CD14-positive monocyte (primary cell): ENCODE data around the gene RYR3. TPM values are rescaled to one million over a fixed set of nuclear protein-coding genes. Genes with fewer than 3 reads are reported as not detected.

Experiments used
- DNase-seq, 3 donors: peaks; one replicate each; pipeline ENCODE4 v3.0.0-alpha.2; 2011 to 2022
- H2AFZ ChIP-seq: 2 replicates; pipeline ENCODE4 v1.6.0; 2012; ENCODE audit warnings: mild to moderate bottlenecking, low read depth, low read length, inconsistent platforms; ENCODE audit not compliant: insufficient read depth, poor library complexity, severe bottlenecking
- H3K27ac ChIP-seq, 2 donors: 1 replicate in 1 of 2; 2 replicates in 1 of 2; pipeline ENCODE4 v1.5.1; 2012 to 2013; ENCODE audit warnings: low read length in 2 of 2, control low read depth in 1 of 2, inconsistent platforms in 1 of 2, low read depth in 1 of 2, mild to moderate bottlenecking in 1 of 2
- H3K27me3 ChIP-seq, 2 donors: one replicate each; pipeline versions ENCODE4 v1.6.0 to v1.6.1; 2011 to 2013; ENCODE audit warnings: low read length in 2 of 2; ENCODE audit not compliant: control insufficient read depth in 2 of 2, insufficient read depth in 2 of 2
- H3K36me3 ChIP-seq, 2 donors: replicated peaks in 1 of 2; 1 replicate in 1 of 2; 2 replicates in 1 of 2; pipeline versions ENCODE4 v1.5.1 to v1.6.1; 2012 to 2013; ENCODE audit warnings: low read length in 2 of 2, control low read depth in 1 of 2, inconsistent platforms in 1 of 2, mild to moderate bottlenecking in 1 of 2; ENCODE audit not compliant: insufficient read depth in 2 of 2, control insufficient read depth in 1 of 2
- H3K4me1 ChIP-seq, 2 donors: 1 replicate in 1 of 2; 2 replicates in 1 of 2; pipeline versions ENCODE4 v1.5.1 to v1.6.1; 2012 to 2013; ENCODE audit warnings: low read length in 2 of 2, control low read depth in 1 of 2, inconsistent platforms in 1 of 2, mild to moderate bottlenecking in 1 of 2, moderate library complexity in 1 of 2; ENCODE audit not compliant: insufficient read depth in 2 of 2, control insufficient read depth in 1 of 2
- H3K4me2 ChIP-seq: replicated peaks from 2 replicates; pipeline ENCODE3; 2012; ENCODE audit warnings: low read length, moderate library complexity, mild to moderate bottlenecking; ENCODE audit not compliant: poor library complexity, severe bottlenecking; ENCODE audit errors: extremely low read depth
- H3K4me3 ChIP-seq, 3 experiments: fragments of 200-600 bp in 1 of 3; sonication (generic) in 1 of 3; replicated peaks in 1 of 3; 1 replicate in 2 of 3; 2 replicates in 1 of 3; pipeline ENCODE4 v1.5.1; 2011 to 2013; ENCODE audit warnings: low read length in 3 of 3, mild to moderate bottlenecking in 3 of 3, control low read depth in 2 of 3, low read depth in 2 of 3, inconsistent platforms in 1 of 3, moderate library complexity in 1 of 3
- H3K79me2 ChIP-seq: 2 replicates; pipeline ENCODE4 v1.6.0; 2012; ENCODE audit warnings: mild to moderate bottlenecking, control low read depth, inconsistent platforms, low read length, moderate library complexity; ENCODE audit not compliant: insufficient read depth
- H3K9ac ChIP-seq: 2 replicates; pipeline ENCODE4 v1.6.0; 2017; ENCODE audit warnings: low read length, mild to moderate bottlenecking; ENCODE audit not compliant: insufficient read depth, poor library complexity, severe bottlenecking
- H3K9me3 ChIP-seq, 2 donors: replicated peaks in 1 of 2; 1 replicate in 1 of 2; 2 replicates in 1 of 2; pipeline versions ENCODE4 v1.5.1 to v1.6.1; 2012 to 2013; ENCODE audit warnings: low read length in 2 of 2, control low read depth in 1 of 2; ENCODE audit not compliant: control insufficient read depth in 1 of 2, insufficient read depth in 1 of 2
- H4K20me1 ChIP-seq: 2 replicates; pipeline ENCODE4 v1.6.0; 2012; ENCODE audit warnings: mild to moderate bottlenecking, low read length, control low read depth, moderate library complexity; ENCODE audit not compliant: insufficient read depth
- H3K27ac Mint-ChIP-seq, 7 donors: one replicate each; pipeline ENCODE4 v1.8.0; 2020; ENCODE audit warnings: mild to moderate bottlenecking in 7 of 7, mixed read lengths in 7 of 7, moderate library complexity in 6 of 7, inconsistent platforms in 2 of 7
- H3K27me3 Mint-ChIP-seq, 3 donors: one replicate each; pipeline ENCODE4 v1.8.0; 2021 to 2022; ENCODE audit warnings: low read depth in 3 of 3, mild to moderate bottlenecking in 3 of 3, mixed read lengths in 3 of 3, moderate library complexity in 3 of 3, inconsistent platforms in 1 of 3
- H3K36me3 Mint-ChIP-seq, 2 donors: one replicate each; pipeline ENCODE4 v1.8.0; 2020; ENCODE audit warnings: mixed read lengths in 2 of 2, inconsistent platforms in 1 of 2, mild to moderate bottlenecking in 1 of 2
- H3K4me1 Mint-ChIP-seq: one replicate; pipeline ENCODE4 v1.8.0; 2020; ENCODE audit warnings: mild to moderate bottlenecking, mixed read lengths
- H3K4me3 Mint-ChIP-seq, 2 donors: one replicate each; pipeline ENCODE4 v1.8.0; 2020; ENCODE audit warnings: mild to moderate bottlenecking in 2 of 2, mixed read lengths in 2 of 2, moderate library complexity in 1 of 2
- H3K9me3 Mint-ChIP-seq, 7 donors: one replicate each; pipeline ENCODE4 v1.8.0; 2020 to 2022; ENCODE audit warnings: mixed read lengths in 7 of 7, mild to moderate bottlenecking in 6 of 7, moderate library complexity in 6 of 7, inconsistent platforms in 2 of 7
- WGBS: methylation state at CpG from one replicate; pipeline ENCODE4 v1.1.5; 2013; ENCODE audit warnings: missing lambda C conversion rate; ENCODE audit not compliant: insufficient coverage; 5-methylcytosine and 5-hydroxymethylcytosine counted together
- intact Hi-C, 2 donors: fragments of 100-400 bp; cut with micrococcal nuclease; formaldehyde crosslinking; loops; one replicate each; pipeline versions ENCODE4 v1.15.0 to v1.15.1; 2023
- polyA plus RNA-seq, 3 donors: library from polyadenylated mRNA; depleted of rRNA in 1 of 3; unstranded in 2 of 3; stranded (reverse) in 1 of 3; fragments of 300-500 nt in 2 of 3; fragments of >200 nt in 1 of 3; fragmentation: Illumina TruSeq in 2 of 3; gene quantifications; 1 replicate in 2 of 3; 2 replicates in 1 of 3; pipeline ENCODE4 v1.2.3, GENCODE V29; 2012 to 2021
- TF ChIP-seq, protein P1 (sequence below): fragments of 200-600 bp; IDR thresholded peaks from one replicate; pipeline ENCODE4 v1.8.0; 2022; ENCODE audit warnings: antibody characterized with exemption, mild to moderate bottlenecking

Gene RYR3
- polyA plus RNA-seq, 3 donors = not detected

DNA sequence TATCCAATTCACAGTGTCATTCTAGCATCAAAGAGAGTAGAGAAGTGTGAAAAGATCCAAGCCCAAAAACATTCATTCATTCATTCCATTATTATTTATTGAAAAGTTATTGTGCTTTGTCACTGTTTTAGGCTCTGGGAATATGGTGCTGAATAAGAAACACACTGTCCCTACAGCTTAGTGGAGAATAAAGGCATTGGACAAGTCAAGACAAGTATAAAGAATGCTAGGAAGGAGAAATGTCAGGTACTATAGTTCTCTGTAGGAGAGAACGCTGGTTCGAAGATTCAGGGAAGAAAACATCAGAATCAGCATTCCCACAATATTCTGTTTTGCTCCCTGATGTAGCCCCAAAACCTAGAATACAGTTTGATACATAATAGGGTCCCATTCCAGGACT lies 528.8 kb downstream of the RYR3 start:
- no peak overlapping the region for H3K4me2 ChIP-seq
- H3K36me3 Mint-ChIP-seq = no peaks in the 10 kb centered on the region
- TF ChIP-seq, protein P1, sequence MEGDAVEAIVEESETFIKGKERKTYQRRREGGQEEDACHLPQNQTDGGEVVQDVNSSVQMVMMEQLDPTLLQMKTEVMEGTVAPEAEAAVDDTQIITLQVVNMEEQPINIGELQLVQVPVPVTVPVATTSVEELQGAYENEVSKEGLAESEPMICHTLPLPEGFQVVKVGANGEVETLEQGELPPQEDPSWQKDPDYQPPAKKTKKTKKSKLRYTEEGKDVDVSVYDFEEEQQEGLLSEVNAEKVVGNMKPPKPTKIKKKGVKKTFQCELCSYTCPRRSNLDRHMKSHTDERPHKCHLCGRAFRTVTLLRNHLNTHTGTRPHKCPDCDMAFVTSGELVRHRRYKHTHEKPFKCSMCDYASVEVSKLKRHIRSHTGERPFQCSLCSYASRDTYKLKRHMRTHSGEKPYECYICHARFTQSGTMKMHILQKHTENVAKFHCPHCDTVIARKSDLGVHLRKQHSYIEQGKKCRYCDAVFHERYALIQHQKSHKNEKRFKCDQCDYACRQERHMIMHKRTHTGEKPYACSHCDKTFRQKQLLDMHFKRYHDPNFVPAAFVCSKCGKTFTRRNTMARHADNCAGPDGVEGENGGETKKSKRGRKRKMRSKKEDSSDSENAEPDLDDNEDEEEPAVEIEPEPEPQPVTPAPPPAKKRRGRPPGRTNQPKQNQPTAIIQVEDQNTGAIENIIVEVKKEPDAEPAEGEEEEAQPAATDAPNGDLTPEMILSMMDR = no peak
- no peaks in the 10 kb centered on the region for H3K36me3 ChIP-seq
- H3K4me3 ChIP-seq = no peak overlapping the region
- H3K27ac Mint-ChIP-seq = no peak overlapping the region
- no peak for DNase-seq
- no peaks in the 10 kb centered on the region for H3K79me2 ChIP-seq
- no CpG with 5 or more reads among the region's 2 CpGs for WGBS
- H3K9me3 ChIP-seq = no peaks in the 10 kb centered on the region
- peaks cover 0 to 1% (median 0%) of the 10 kb centered on the region in 3 donors for H3K27me3 Mint-ChIP-seq
- intact Hi-C loops = no loop called here
- H3K9ac ChIP-seq = no peak overlapping the region
- H3K4me1 Mint-ChIP-seq = no peaks in the 10 kb centered on the region
- H2AFZ ChIP-seq = no peak overlapping the region
- H4K20me1 ChIP-seq = no peaks in the 10 kb centered on the region
- no peak overlapping the region for H3K27ac ChIP-seq
- H3K27me3 ChIP-seq = no peaks in the 10 kb centered on the region
- H3K9me3 Mint-ChIP-seq = peaks cover 0 to 11% (median 2%) of the 10 kb centered on the region in 7 donors
- no peak overlapping the region for H3K4me3 Mint-ChIP-seq
- H3K4me1 ChIP-seq = no peaks in the 10 kb centered on the region

DNA sequence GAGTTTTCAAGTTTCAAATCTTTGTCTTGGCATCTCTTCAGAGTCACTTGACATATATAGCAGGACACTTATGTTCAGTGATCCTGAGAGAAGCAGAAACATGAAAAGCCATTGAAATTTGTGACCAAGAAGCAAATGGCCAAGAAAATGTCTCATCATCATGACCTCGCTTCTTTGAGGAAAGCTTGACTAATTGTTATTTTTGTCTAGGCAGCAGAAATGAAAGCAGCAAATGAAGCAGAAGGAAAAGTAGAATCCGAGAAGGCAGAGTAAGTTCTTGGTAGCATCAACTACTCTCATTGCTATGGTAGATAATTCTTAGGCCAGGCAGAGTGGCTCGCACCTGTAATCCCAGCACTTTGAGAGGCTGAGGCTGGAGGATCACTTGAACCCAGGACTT lies 529.8 kb downstream of the RYR3 start:
- H3K4me3 ChIP-seq = no peak overlapping the region
- peaks cover 0 to 3% (median 0%) of the 10 kb centered on the region in 3 donors for H3K27me3 Mint-ChIP-seq

More for the DNA sequence above, 529.8 kb downstream of the RYR3 start:
- Mint-ChIP-seq H3K4me3 (no peak overlapping the region), H3K36me3 (no peaks in the 10 kb centered on the region), H3K4me1 (no peaks in the 10 kb centered on the region), H3K27ac (no peak overlapping the region), H3K9me3 (peaks cover 0 to 11% (median 3%) of the 10 kb centered on the region in 7 donors)
- Histone ChIP-seq H3K4me1 (no peaks in the 10 kb centered on the region), H3K79me2 (no peaks in the 10 kb centered on the region), H3K36me3 (no peaks in the 10 kb centered on the region), H3K27ac (no peak overlapping the region), H3K9ac (no peak overlapping the region), H4K20me1 (no peaks in the 10 kb centered on the region), H2AFZ (no peak overlapping the region), H3K9me3 (no peaks in the 10 kb centered on the region), H3K27me3 (no peaks in the 10 kb centered on the region), H3K4me2 (no peak overlapping the region)
- TF ChIP-seq, protein P1 = no peak
- 100% methylated on average over 2 of the region's 3 CpGs for WGBS
- no peak for DNase-seq
- intact Hi-C loops = no loop called here
